Posterior cingulate gyrus (tissue), 11 donors: Measurements from ENCODE around the gene KCNMA1.

Experiments
- DNase-seq, 10 donors: peaks; one replicate each; pipeline versions ENCODE4 v3.0.0 to v3.0.0-alpha.2; 2020 to 2021; ENCODE audit warnings: mixed read lengths in 3 of 10
- intact Hi-C: fragments of 100-400 bp; cut with DNase I; formaldehyde crosslinking; loops from one replicate; pipeline ENCODE4 v1.15.1; 2023

The KCNMA1 gene

GRCh38 chr10:77636282-77636966 is 1.2 kb downstream of the KCNMA1 start:
- intact Hi-C loops: loop anchor here (5.0 kb wide), 1 partner anchor 124 kb away; no protein-coding TSS in a partner anchor
- DNase-seq: peak in 7 of 10 donors; percentile 21 to 93 (median 61)

- intact Hi-C loops: loop anchor here (5.0 kb wide), 1 partner anchor 123 kb away; no protein-coding TSS in a partner anchor
- no peak for DNase-seq
Observed at GRCh38 chr10:77635402-77636227, 2.0 kb downstream of the KCNMA1 start.

- intact Hi-C loops: loop anchor here (5.0 kb wide), 1 partner anchor 123 kb away; no protein-coding TSS in a partner anchor
- DNase-seq: no peak
Observed at GRCh38 chr10:77634939-77635338, 2.7 kb downstream of the KCNMA1 start.

GRCh38 chr10:77633376-77633775 is 4.2 kb downstream of the KCNMA1 start:
- DNase-seq: no peak
- intact Hi-C loops: no loop called here

GRCh38 chr10:77631241-77631640 is 6.4 kb downstream of the KCNMA1 start:
- peak in 8 of 10 donors; percentile 37 to 89 (median 63) for DNase-seq
- intact Hi-C loops: no loop called here

GRCh38 chr10:77630507-77630848 is 7.1 kb downstream of the KCNMA1 start:
- intact Hi-C loops: no loop called here
- no peak for DNase-seq

GRCh38 chr10:77629775-77630506 is 7.7 kb downstream of the KCNMA1 start:
- DNase-seq: no peak
- intact Hi-C loops: no loop called here

- intact Hi-C loops: no loop called here
Observed at GRCh38 chr10:77628906-77629730, 8.5 kb downstream of the KCNMA1 start.

GRCh38 chr10:77626266-77626935 is 11.2 kb downstream of the KCNMA1 start:
- intact Hi-C loops: no loop called here
- no peak for DNase-seq

More at GRCh38 chr10:77628906-77629730, 8.5 kb downstream of the KCNMA1 start:
- DNase-seq: no peak

GRCh38 chr10:77625379-77625778 is 12.2 kb downstream of the KCNMA1 start:
- intact Hi-C loops: no loop called here
- DNase-seq: no peak

- intact Hi-C loops: no loop called here
- no peak for DNase-seq
Observed at GRCh38 chr10:77622889-77623291, 14.7 kb downstream of the KCNMA1 start.

- DNase-seq: peak in 1 of 10 donors; percentile 62
- intact Hi-C loops: no loop called here
Observed at GRCh38 chr10:77620731-77621130, 16.9 kb downstream of the KCNMA1 start.

- intact Hi-C loops: no loop called here
- DNase-seq: peak in 3 of 10 donors; percentile 64 to 85 (median 66)
Observed at GRCh38 chr10:77619964-77620703, 17.5 kb downstream of the KCNMA1 start.

GRCh38 chr10:77618117-77618516 is 19.5 kb downstream of the KCNMA1 start:
- intact Hi-C loops: no loop called here

GRCh38 chr10:77616766-77617165 is 20.8 kb downstream of the KCNMA1 start:
- DNase-seq: peak in 2 of 10 donors; percentile 4 to 7
- intact Hi-C loops: no loop called here

More at GRCh38 chr10:77618117-77618516, 19.5 kb downstream of the KCNMA1 start:
- peak in 3 of 10 donors; percentile 3 to 12 (median 6) for DNase-seq

GRCh38 chr10:77614778-77615625 is 22.6 kb downstream of the KCNMA1 start:
- DNase-seq: peak in 1 of 10 donors; percentile 57
- intact Hi-C loops: no loop called here

GRCh38 chr10:77613476-77614130 is 24.0 kb downstream of the KCNMA1 start:
- intact Hi-C loops: no loop called here
- peak in 2 of 10 donors; percentile 41 to 81 for DNase-seq
